A549 (cell line): ENCODE measurements around the gene NCOA1.

ENCODE experiments used
- CTCF ChIP-seq: fragments of >200 bp; sonication (Bioruptor Twin); formaldehyde crosslinking; IDR thresholded peaks from 3 replicates; pipeline ENCODE4 v1.5.1; 2016
- EP300 ChIP-seq, 2 experiments: fragments of >200 bp; sonication (Bioruptor Twin); formaldehyde crosslinking; IDR thresholded peaks; 2 replicates in 1 of 2; 3 replicates in 1 of 2; pipeline ENCODE4 v1.6.1; 2016 to 2017
- ESRRA ChIP-seq: fragments of 150-350 bp; IDR thresholded peaks from 2 replicates; pipeline ENCODE4 v1.6.1; 2014; ENCODE audit warnings: mild to moderate bottlenecking, low read length, borderline replicate concordance
- HMGXB4 ChIP-seq: fragments of 250-450 bp; sonication (Bioruptor Pico); IDR thresholded peaks from 2 replicates; pipeline ENCODE4 v1.5.0; 2021; ENCODE audit warnings: mild to moderate bottlenecking, moderate library complexity, borderline replicate concordance
- POLR2A ChIP-seq: IDR thresholded peaks from 2 replicates; pipeline ENCODE4 v1.6.1; 2012; ENCODE audit warnings: mild to moderate bottlenecking, low read length
- REST ChIP-seq: fragments of 200-600 bp; sonication (generic); IDR thresholded peaks from 2 replicates; pipeline ENCODE4 v1.6.1; 2016; ENCODE audit warnings: antibody characterized with exemption, mild to moderate bottlenecking, moderate library complexity
- TP53 ChIP-seq: fragments of 250-450 bp; sonication (Bioruptor Pico); IDR thresholded peaks from 2 replicates; pipeline ENCODE4 v1.5.0; 2021; ENCODE audit warnings: mild to moderate bottlenecking, moderate library complexity
- ZFP36 ChIP-seq: fragments of 450-650 bp; IDR thresholded peaks from 2 replicates; pipeline ENCODE4 v1.6.1; 2014; ENCODE audit warnings: borderline replicate concordance; ENCODE audit not compliant: partially characterized antibody

GRCh38 chr2:24539258-24539657, 48.2 kb downstream of the NCOA1 start:
- TF ChIP-seq CTCF, result no peak
- TF ChIP-seq EP300 (IDR thresholded peaks at IDR 0.05), result no peak
- TF ChIP-seq TP53, result no peak
- no peak for TF ChIP-seq REST
- no peak for TF ChIP-seq POLR2A
- TF ChIP-seq ZFP36, result no peak
- no peak for TF ChIP-seq ESRRA
- TF ChIP-seq HMGXB4 (CRISPR knock-in tag), result no peak
